Measurements from ENCODE around the gene CCDC9B. TPM values are rescaled to one million over a fixed set of nuclear protein-coding genes. Genes with fewer than 3 reads are reported as not detected.

The CCDC9B gene
- total and polyA plus RNA-seq, 10 donors, result 2.2 to 19.4 (median 7.1) TPM

DNA sequence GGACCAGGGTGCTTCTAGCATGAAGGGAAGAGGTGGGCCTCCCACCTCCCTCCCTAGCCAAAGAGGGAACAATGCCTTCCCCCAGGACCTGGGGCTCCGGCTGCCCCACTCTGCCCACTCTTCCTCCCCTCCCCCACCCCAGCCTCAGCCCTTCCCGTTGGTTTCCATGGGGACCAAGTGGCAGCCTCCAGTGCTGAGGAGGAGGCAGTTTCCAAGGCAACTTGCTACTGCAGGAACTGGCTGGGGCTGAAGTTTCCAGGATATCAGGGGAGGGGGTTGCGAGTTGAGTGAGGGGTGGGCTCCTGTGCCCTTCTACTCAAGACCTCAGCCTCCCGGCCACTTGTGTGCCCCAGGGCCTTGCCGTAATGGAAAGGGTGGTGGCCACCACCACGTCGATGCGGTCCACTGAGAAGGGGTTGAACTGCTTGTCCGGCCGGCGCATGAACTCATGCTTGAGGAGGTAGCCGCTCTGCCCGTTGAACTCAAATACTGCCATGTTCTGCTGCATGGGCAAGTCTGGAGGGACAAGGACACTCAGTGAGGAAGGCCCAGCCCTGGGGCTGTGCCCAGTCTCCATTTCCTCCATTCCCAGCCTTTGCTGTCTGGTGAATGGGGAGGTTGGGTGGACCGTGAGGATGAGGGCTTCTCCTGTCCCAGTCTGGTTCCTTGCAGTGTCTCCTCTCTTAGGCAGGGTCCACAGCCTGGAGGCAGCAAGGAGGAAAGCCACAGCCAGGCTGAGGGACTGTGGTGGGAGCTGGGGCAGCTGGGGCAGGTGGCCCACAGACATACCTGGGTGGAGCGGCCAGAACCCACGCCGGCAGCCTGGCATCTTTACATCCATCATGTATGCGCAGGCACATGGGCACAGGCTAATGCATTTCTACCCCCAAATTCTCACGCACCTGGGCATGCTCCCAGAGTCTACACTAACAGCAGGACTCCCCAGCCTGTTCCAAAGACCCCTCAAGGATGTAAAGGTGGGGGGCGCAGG lies 46.5 kb downstream of the CCDC9B start:
- Histone ChIP-seq H3K27ac (no peak overlapping the region), H3K27me3 (replicated peaks in 1 of 7) (peaks cover 0 to 13% (median 0%) of the 10 kb centered on the region in 7 donors), H3K4me3 (no peak overlapping the region), H3K4me1 (peaks cover 0 to 26% (median 7%) of the 10 kb centered on the region in 6 donors), H3K9me3 (peaks cover 0 to 1% (median 0%) of the 10 kb centered on the region in 8 donors), H3K36me3 (peaks cover 3 to 100% (median 65%) of the 10 kb centered on the region in 6 donors)
- 88 to 93% (median 90%) methylated on average over 14 to 20 of the region's 20 CpGs for WGBS, 5 donors
- intact Hi-C loops (cut with DNase I; ENCODE audit: low total_unique reads), result no loop called here
- TF ChIP-seq POLR2A (IDR thresholded peaks at IDR 0.05), result no peak
- peak in 1 of 3 donors; percentile 12 for TF ChIP-seq POLR2AphosphoS5 (IDR thresholded peaks at IDR 0.05)
- TF ChIP-seq, protein P1, sequence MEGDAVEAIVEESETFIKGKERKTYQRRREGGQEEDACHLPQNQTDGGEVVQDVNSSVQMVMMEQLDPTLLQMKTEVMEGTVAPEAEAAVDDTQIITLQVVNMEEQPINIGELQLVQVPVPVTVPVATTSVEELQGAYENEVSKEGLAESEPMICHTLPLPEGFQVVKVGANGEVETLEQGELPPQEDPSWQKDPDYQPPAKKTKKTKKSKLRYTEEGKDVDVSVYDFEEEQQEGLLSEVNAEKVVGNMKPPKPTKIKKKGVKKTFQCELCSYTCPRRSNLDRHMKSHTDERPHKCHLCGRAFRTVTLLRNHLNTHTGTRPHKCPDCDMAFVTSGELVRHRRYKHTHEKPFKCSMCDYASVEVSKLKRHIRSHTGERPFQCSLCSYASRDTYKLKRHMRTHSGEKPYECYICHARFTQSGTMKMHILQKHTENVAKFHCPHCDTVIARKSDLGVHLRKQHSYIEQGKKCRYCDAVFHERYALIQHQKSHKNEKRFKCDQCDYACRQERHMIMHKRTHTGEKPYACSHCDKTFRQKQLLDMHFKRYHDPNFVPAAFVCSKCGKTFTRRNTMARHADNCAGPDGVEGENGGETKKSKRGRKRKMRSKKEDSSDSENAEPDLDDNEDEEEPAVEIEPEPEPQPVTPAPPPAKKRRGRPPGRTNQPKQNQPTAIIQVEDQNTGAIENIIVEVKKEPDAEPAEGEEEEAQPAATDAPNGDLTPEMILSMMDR (IDR thresholded peaks at IDR 0.05 in 8 of 11, conservative IDR thresholded peaks at IDR 0.05 in 3 of 11), result no peak
- DNase-seq, result peak; percentile 47

DNA sequence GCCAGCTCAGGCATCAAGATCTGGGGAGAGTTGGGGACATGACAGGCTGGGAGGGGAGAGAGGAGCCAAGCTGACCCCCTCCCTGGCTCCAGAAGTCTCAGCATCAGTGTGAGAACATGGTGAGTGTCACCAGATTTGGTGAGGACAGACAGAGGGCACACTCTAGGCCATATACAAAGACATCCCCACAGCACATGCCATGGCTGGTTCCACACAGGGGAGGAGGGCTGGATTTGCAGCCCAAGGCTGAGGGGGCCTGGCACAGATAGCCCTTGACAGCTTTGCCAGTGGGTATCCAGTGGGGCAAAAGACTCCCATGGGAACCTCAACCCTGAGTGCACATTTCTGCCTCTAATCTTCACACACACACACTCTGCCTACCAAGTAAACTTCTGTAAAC lies 47.7 kb downstream of the CCDC9B start:
- no peak overlapping the region for H3K4me3 ChIP-seq
- DNase-seq, result peak; percentile 41
- H3K27ac ChIP-seq, result no peak overlapping the region
- peaks cover 0 to 26% (median 7%) of the 10 kb centered on the region in 6 donors for H3K4me1 ChIP-seq
- H3K9me3 ChIP-seq, result no peaks in the 10 kb centered on the region
- TF ChIP-seq POLR2A (IDR thresholded peaks at IDR 0.05), result no peak
- TF ChIP-seq, protein P1 (IDR thresholded peaks at IDR 0.05 in 8 of 11, conservative IDR thresholded peaks at IDR 0.05 in 3 of 11), result no peak
- no peak for TF ChIP-seq POLR2AphosphoS5 (IDR thresholded peaks at IDR 0.05)
- H3K36me3 ChIP-seq, result peaks cover 0 to 100% (median 66%) of the 10 kb centered on the region in 6 donors
- H3K27me3 ChIP-seq (replicated peaks in 1 of 7), result peaks cover 0 to 13% (median 0%) of the 10 kb centered on the region in 7 donors
- intact Hi-C loops (cut with DNase I; ENCODE audit: low total_unique reads), result no loop called here

DNA sequence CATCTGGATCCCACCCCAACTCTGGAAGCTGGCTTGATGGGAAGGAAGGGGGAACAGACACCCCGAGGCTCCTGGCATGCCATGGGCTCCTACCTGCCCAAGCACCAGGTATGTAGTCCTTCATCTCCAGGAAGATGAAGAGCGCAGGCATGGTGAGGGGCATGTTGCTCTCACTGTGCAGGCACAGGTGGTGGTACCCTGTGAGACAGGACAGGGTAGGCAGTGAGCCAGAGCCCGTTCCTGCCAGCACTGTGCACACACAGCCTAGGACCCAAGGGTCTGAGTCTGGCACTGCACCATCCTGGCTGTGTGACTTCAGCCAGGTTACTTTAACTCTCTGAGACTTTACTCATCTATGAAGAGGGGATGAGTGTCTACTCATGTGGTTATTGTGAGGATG lies 48.5 kb downstream of the CCDC9B start:
- peaks cover 0 to 13% (median 0%) of the 10 kb centered on the region in 7 donors for H3K27me3 ChIP-seq (replicated peaks in 1 of 7)
- peaks cover 0 to 100% (median 65%) of the 10 kb centered on the region in 6 donors for H3K36me3 ChIP-seq
- H3K9me3 ChIP-seq, result no peaks in the 10 kb centered on the region
- peaks cover 0 to 26% (median 7%) of the 10 kb centered on the region in 6 donors for H3K4me1 ChIP-seq
- intact Hi-C loops (cut with DNase I; ENCODE audit: low total_unique reads), result no loop called here
- DNase-seq, result no peak
- no peak overlapping the region for H3K27ac ChIP-seq
- 91 to 100% (median 93%) methylated on average over 1 to 3 of the region's 3 CpGs for WGBS, 5 donors
- TF ChIP-seq, protein P1 (IDR thresholded peaks at IDR 0.05 in 8 of 11, conservative IDR thresholded peaks at IDR 0.05 in 3 of 11), result no peak
- TF ChIP-seq POLR2A (IDR thresholded peaks at IDR 0.05) (no peak), POLR2AphosphoS5 (IDR thresholded peaks at IDR 0.05) (no peak)
- no peak overlapping the region for H3K4me3 ChIP-seq

Measured in spleen (tissue), 11 donors.